Activated T-cell treated with anti-CD3 and anti-CD28 coated beads, Interleukin-2, amount 50 U/mL, for 72 hours (primary cell): ENCODE measurements around the gene PEX12. TPM values are rescaled to one million over a fixed set of nuclear protein-coding genes. Genes with fewer than 3 reads are reported as not detected.

Source experiments
- total RNA-seq, 2 donors: library from RNA; stranded (reverse); gene quantifications; one replicate each; pipeline ENCODE4 v1.2.3, GENCODE V29; 2022

The PEX12 gene
- total RNA-seq, 2 donors from 2014 or later = 7.2 to 7.3 TPM

Other genes starting within 250 kb of the PEX12 start
- gene SLFN11, start 204.9 kb downstream of the PEX12 start, total RNA-seq = 10 to 100 TPM; 37.1 to 64.7 TPM
- gene SLFN12, start 146.1 kb downstream of the PEX12 start, total RNA-seq = 1 to 10 TPM; 9.1 to 9.8 TPM
- gene SLFN13, start 129.8 kb downstream of the PEX12 start, total RNA-seq = 10 to 100 TPM; 45.8 to 57.3 TPM
- 10 to 100 TPM; 59.0 to 73.6 TPM for gene SLFN12L, start 40.9 kb downstream of the PEX12 start, total RNA-seq
- gene SLFN14, start 17.8 kb downstream of the PEX12 start, total RNA-seq = not detected
- 100 to 1,000 TPM; 167 to 179 TPM for gene AP2B1, start 8.8 kb upstream of the PEX12 start, total RNA-seq
- gene RASL10B, start 153.1 kb upstream of the PEX12 start, total RNA-seq = 1 to 10 TPM in 1 of 2 donors, under 1 TPM in 1; 0.32 to 1.3 TPM
- under 1 TPM; 0.09 to 0.17 TPM for gene GAS2L2, start 174.7 kb upstream of the PEX12 start, total RNA-seq
- not detected for gene C17orf50, start 182.3 kb upstream of the PEX12 start, total RNA-seq
- under 1 TPM in 1 of 2 donors, not detected in 1; 0.96 TPM for gene MMP28, start 217.1 kb upstream of the PEX12 start, total RNA-seq
- 100 to 1,000 TPM; 310 to 312 TPM for gene TAF15, start 230.9 kb upstream of the PEX12 start, total RNA-seq